K562 (cell line): Measurements from ENCODE around the gene SMG5. TPM values are rescaled to one million over a fixed set of nuclear protein-coding genes. Genes with fewer than 3 reads are reported as not detected.

ENCODE experiments used
- ATAC-seq: fragments of 200-7000 bp; cut with Tn5 transposase; 3 replicates; pipeline ENCODE4 v1.9.1; 2020; ENCODE audit warnings: moderate library complexity
- BruUV-seq: library from RNA; stranded (reverse); fragments of 400-500 nt; replicated peaks from 2 replicates; lab custom pipeline; 2021; lab: Mats Ljungman, UMichigan
- CTCF ChIA-PET: fragments of 300-600 bp; formaldehyde crosslinking; extraction: SDS; loops from one replicate; lab custom pipeline; 2021; ENCODE audit warnings: low intra/inter-chr PET ratio; lab: Yijun Ruan, JAX
- POLR2A ChIA-PET: fragments of 300-600, 350-650 bp; sonication (Branson Sonifier 250); formaldehyde crosslinking; extraction: SDS; loops from one replicate; lab custom pipeline; 2021; ENCODE audit warnings: antibody characterized with exemption, inconsistent platforms; lab: Yijun Ruan, JAX
- DNase-seq, 4 experiments: peaks; one replicate each; pipeline versions ENCODE4 v3.0.0 to v3.0.0-alpha.2; 2011 to 2018; ENCODE audit warnings: low spot score in 3 of 4, mixed read lengths in 3 of 4; ENCODE audit errors: extremely low read depth in 1 of 4
- FAIRE-seq: peaks from 2 replicates; lab custom pipeline; 2011; peaks lifted over from hg19 to GRCh38; lab: Jason Lieb, UNC
- H2AFZ ChIP-seq: 2 replicates; pipeline ENCODE4 v1.6.0; 2011; ENCODE audit warnings: low read depth, low read length, control low read depth, inconsistent platforms
- H3K27ac ChIP-seq: fragments of 200-600 bp; 3 replicates; pipeline ENCODE4 v1.8.0; 2011; ENCODE audit warnings: low read depth, mild to moderate bottlenecking, control low read depth, inconsistent platforms, low read length, moderate library complexity, mixed read lengths; ENCODE audit errors: extremely low read depth
- H3K27me3 ChIP-seq, 2 experiments: fragments of 300-600 bp in 1 of 2; 2 replicates in 1 of 2; 3 replicates in 1 of 2; pipeline versions ENCODE4 v1.6.0 to v1.8.0; 2011; ENCODE audit warnings: inconsistent platforms in 2 of 2, low read length in 2 of 2, mild to moderate bottlenecking in 1 of 2, mixed read lengths in 1 of 2, moderate library complexity in 1 of 2; ENCODE audit not compliant: control insufficient read depth in 2 of 2, insufficient read depth in 2 of 2
- H3K36me3 ChIP-seq: fragments of 300-600 bp; 3 replicates; pipeline ENCODE4 v1.8.0; 2011; ENCODE audit warnings: mild to moderate bottlenecking, low read length, inconsistent platforms; ENCODE audit not compliant: control insufficient read depth, insufficient read depth
- H3K4me1 ChIP-seq, 2 experiments: fragments of 200-600 bp in 1 of 2; replicated peaks in 1 of 2; 2 replicates in 1 of 2; 3 replicates in 1 of 2; pipeline versions ENCODE4 v1.5.1 to v1.8.0; 2011; ENCODE audit warnings: inconsistent platforms in 2 of 2, low read length in 2 of 2, mild to moderate bottlenecking in 1 of 2, mixed read lengths in 1 of 2, moderate library complexity in 1 of 2; ENCODE audit not compliant: control insufficient read depth in 2 of 2, insufficient read depth in 2 of 2
- H3K4me2 ChIP-seq: 2 replicates; pipeline ENCODE4 v1.6.1; 2011; ENCODE audit warnings: low read length, control low read depth, inconsistent platforms, mixed read lengths; ENCODE audit not compliant: insufficient read depth
- H3K4me3 ChIP-seq: fragments of 200-600 bp; sonication (generic), shearing (Covaris generic); 2 replicates; pipeline ENCODE4 v1.5.1; 2016; ENCODE audit warnings: control low read depth, inconsistent platforms
- H3K79me2 ChIP-seq: fragments of 200-600 bp; 3 replicates; pipeline ENCODE4 v1.8.0; 2011; ENCODE audit warnings: low read length, inconsistent platforms; ENCODE audit not compliant: control insufficient read depth, insufficient read depth
- H3K9ac ChIP-seq, 2 experiments: 2 replicates each; pipeline versions ENCODE4 v1.6.0 to v1.6.1; 2011; ENCODE audit warnings: low read depth in 2 of 2, low read length in 2 of 2, control low read depth in 1 of 2, inconsistent platforms in 1 of 2, mild to moderate bottlenecking in 1 of 2, mixed read lengths in 1 of 2; ENCODE audit not compliant: insufficient read depth in 1 of 2
- H3K9me1 ChIP-seq: one replicate; pipeline ENCODE4 v1.6.0; 2011; ENCODE audit warnings: inconsistent platforms, mild to moderate bottlenecking, low read length, moderate library complexity; ENCODE audit not compliant: control insufficient read depth, insufficient read depth
- H3K9me3 ChIP-seq: replicated peaks from 2 replicates; pipeline ENCODE4 v1.5.1; 2011; ENCODE audit warnings: low read depth, low read length, inconsistent platforms; ENCODE audit not compliant: control insufficient read depth, insufficient read depth
- H4K20me1 ChIP-seq: replicated peaks from 2 replicates; pipeline ENCODE4 v1.6.1; 2011; ENCODE audit warnings: low read length, inconsistent platforms, mixed read lengths; ENCODE audit not compliant: control insufficient read depth, insufficient read depth
- LEF1 ChIP-seq: fragments of 450-650 bp; IDR thresholded peaks from 2 replicates; pipeline ENCODE4 v1.6.1; 2016; ENCODE audit warnings: mild to moderate bottlenecking
- NFE2L1 ChIP-seq: fragments of 450-650 bp; IDR thresholded peaks from 2 replicates; pipeline ENCODE4 v1.6.1; 2016; ENCODE audit warnings: missing genetic modification characterization, low read depth, mild to moderate bottlenecking, missing compliant biosample characterization, moderate library complexity, borderline replicate concordance
- POLR2G ChIP-seq: fragments of 200-400 bp; formaldehyde crosslinking; IDR thresholded peaks from 2 replicates; pipeline ENCODE4 v1.6.1; 2017; ENCODE audit warnings: low read depth, mild to moderate bottlenecking, antibody characterized with exemption, low read length, moderate library complexity
- ZBTB8A ChIP-seq: fragments of 450-650 bp; IDR thresholded peaks from 2 replicates; pipeline ENCODE4 v1.6.1; 2018; ENCODE audit warnings: mild to moderate bottlenecking, moderate library complexity; ENCODE audit not compliant: partially characterized antibody
- WGBS: fragments of 100-300 bp; shearing (Covaris generic); methylation state at CpG from one replicate; pipeline ENCODE4 v1.1.6; 2016; ENCODE audit warnings: low coverage, mixed read lengths; ENCODE audit not compliant: insufficient coverage; ENCODE audit errors: missing lambda C conversion rate; 5-methylcytosine and 5-hydroxymethylcytosine counted together
- in situ Hi-C: fragments of 300-500 bp; cut with MboI; formaldehyde crosslinking; loops from 4 replicates; pipeline ENCODE4 v1.15.0; 2018; ENCODE audit warnings: inconsistent platforms, mixed read lengths
- intact Hi-C: fragments of 100-400 bp; cut with micrococcal nuclease; formaldehyde crosslinking; loops from 2 replicates; pipeline ENCODE4 v1.14.2; 2022
- polyA plus RNA-seq, 8 experiments: library from polyadenylated mRNA; depleted of rRNA in 4 of 8; stranded (reverse) in 5 of 8; unstranded in 3 of 8; fragments of >200 nt; fragmentation: Nextera tagmentation in 2 of 8; fragmentation: Illumina TruSeq in 1 of 8; extraction: Ambion mirVana in 2 of 8; extraction: Trizol in 1 of 8; gene quantifications; 2 replicates each; pipeline versions ENCODE4 v1.2.1 to v1.2.3, GENCODE V29; 2011 to 2014; ENCODE audit warnings: inconsistent platforms in 1 of 8, missing spikeins in 1 of 8
- total RNA-seq, 7 experiments: library from RNA; depleted of rRNA in 6 of 7; stranded (reverse); fragments of >200 nt in 6 of 7; fragmentation: Illumina TruSeq in 2 of 7; extraction: Trizol in 2 of 7; gene quantifications; 2 replicates each; pipeline versions ENCODE4 v1.2.1 to v1.2.3, GENCODE V29; 2011 to 2021; ENCODE audit warnings: low replicate concordance in 1 of 7
- TF ChIP-seq, protein P1 (sequence below): sonication (generic); formaldehyde crosslinking; IDR thresholded peaks from 2 replicates; pipeline ENCODE4 v1.8.1; 2023; ENCODE audit warnings: mild to moderate bottlenecking, missing genetic modification reagents, moderate library complexity

Gene SMG5
- total and polyA plus RNA-seq, 9 of the 15 experiments (the other 6 are each of a cell fraction or from before 2014, with no cell fraction given), result 1.4 to 85.9 (median 53.0) TPM

GRCh38 chr1:156238248-156238647, 44.4 kb downstream of the SMG5 start:
- no peaks in the 10 kb centered on the region for H3K27me3 ChIP-seq
- intact Hi-C loops, result no loop called here
- peaks cover 47% of the 10 kb centered on the region; the same call in 2 of the 3 replicates for H3K36me3 ChIP-seq
- H2AFZ ChIP-seq, result no peak overlapping the region
- H4K20me1 ChIP-seq, result no peaks in the 10 kb centered on the region; the same call in 1 of the 2 replicates
- H3K9ac ChIP-seq, result no peak overlapping the region
- peaks cover 3% of the 10 kb centered on the region for H3K9me1 ChIP-seq
- DNase-seq, result no peak
- H3K4me3 ChIP-seq, result no peak overlapping the region
- peaks cover 0 to 19% of the 10 kb centered on the region in 2 experiments; a peak in 3 of 5 replicates for H3K4me1 ChIP-seq
- no peak overlapping the region for H3K27ac ChIP-seq
- no peak overlapping the region for H3K4me2 ChIP-seq
- no peak for TF ChIP-seq ZBTB8A
- TF ChIP-seq NFE2L1 (tag), result no peak
- TF ChIP-seq, protein P1, sequence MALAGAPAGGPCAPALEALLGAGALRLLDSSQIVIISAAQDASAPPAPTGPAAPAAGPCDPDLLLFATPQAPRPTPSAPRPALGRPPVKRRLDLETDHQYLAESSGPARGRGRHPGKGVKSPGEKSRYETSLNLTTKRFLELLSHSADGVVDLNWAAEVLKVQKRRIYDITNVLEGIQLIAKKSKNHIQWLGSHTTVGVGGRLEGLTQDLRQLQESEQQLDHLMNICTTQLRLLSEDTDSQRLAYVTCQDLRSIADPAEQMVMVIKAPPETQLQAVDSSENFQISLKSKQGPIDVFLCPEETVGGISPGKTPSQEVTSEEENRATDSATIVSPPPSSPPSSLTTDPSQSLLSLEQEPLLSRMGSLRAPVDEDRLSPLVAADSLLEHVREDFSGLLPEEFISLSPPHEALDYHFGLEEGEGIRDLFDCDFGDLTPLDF, result no peak
- no TSS peak for BruUV-seq
- no peaks in the 10 kb centered on the region for H3K79me2 ChIP-seq
- ChIA-PET CTCF (no interaction called here), POLR2A (interaction anchor here (0.6 to 1.1 kb wide), 2 partner anchors 11 to 24 kb away, joined by 4 to 5 read pairs; no protein-coding TSS in a partner anchor)
- 74% methylated on average over 5 of the region's 5 CpGs for WGBS
- in situ Hi-C loops, result no loop called here
- ATAC-seq, result no peak
- no peak for FAIRE-seq
- H3K9me3 ChIP-seq, result no peaks in the 10 kb centered on the region

DNA sequence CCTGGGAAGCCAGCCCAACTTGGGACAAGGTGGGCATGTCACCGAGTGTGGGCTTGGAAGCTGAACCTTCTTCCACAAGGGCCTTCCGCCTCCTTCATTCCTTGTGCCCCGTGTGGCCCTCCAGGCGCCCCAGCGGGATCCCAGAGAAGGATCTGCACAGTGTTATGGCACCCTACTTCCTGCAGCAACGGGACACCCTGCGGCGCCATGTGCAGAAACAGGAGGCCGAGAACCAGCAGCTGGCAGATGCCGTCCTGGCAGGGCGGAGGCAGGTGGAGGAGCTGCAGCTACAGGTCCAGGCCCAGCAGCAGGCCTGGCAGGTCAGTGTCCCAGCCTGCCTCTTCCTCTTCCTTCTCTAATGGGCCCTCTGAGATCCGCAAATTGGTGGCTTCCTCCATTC, 46.5 kb downstream of the SMG5 start:
- no peaks in the 10 kb centered on the region for H3K27me3 ChIP-seq
- H3K9ac ChIP-seq, result 0 out of 4 replicates have a peak overlapping the region, but pooled peaks of 1 of the 2 experiments have one; percentile 22
- in situ Hi-C loops (no loop called here), intact Hi-C loops (no loop called here)
- ChIA-PET POLR2A (interaction anchor here (0.6 to 0.8 kb wide), 2 partner anchors 9 to 94 kb away, joined by 3 read pairs; no protein-coding TSS in a partner anchor), CTCF (no interaction called here)
- H3K9me1 ChIP-seq, result no peaks in the 10 kb centered on the region
- H3K4me3 ChIP-seq, result no peak overlapping the region
- H2AFZ ChIP-seq, result no peak overlapping the region
- no TSS peak for BruUV-seq
- DNase-seq (no peak), ATAC-seq (no peak), FAIRE-seq (no peak)
- TF ChIP-seq LEF1, result no peak
- TF ChIP-seq POLR2G, result peak; percentile 25; the same call in 1 of the 2 replicates
- no peaks in the 10 kb centered on the region for H3K9me3 ChIP-seq
- no peaks in the 10 kb centered on the region for H4K20me1 ChIP-seq
- H3K4me2 ChIP-seq, result no peak overlapping the region
- 93% methylated on average over 11 of the region's 12 CpGs for WGBS
- peaks cover 6 to 11% of the 10 kb centered on the region in 2 experiments; a peak in 4 of 5 replicates for H3K4me1 ChIP-seq
- peaks cover 47% of the 10 kb centered on the region; the same call in 2 of the 3 replicates for H3K36me3 ChIP-seq
- no peaks in the 10 kb centered on the region for H3K79me2 ChIP-seq
- no peak overlapping the region for H3K27ac ChIP-seq
